WTC11 (cell line): ENCODE data around the gene SEPTIN8.

Source experiments
- FOXP1 ChIP-seq: sonication (generic); formaldehyde crosslinking; IDR thresholded peaks from 2 replicates; pipeline ENCODE4 v1.8.0; 2022; ENCODE audit warnings: missing genetic modification reagents, mild to moderate bottlenecking, moderate library complexity, borderline replicate concordance
- HMGXB4 ChIP-seq: sonication (generic); formaldehyde crosslinking; IDR thresholded peaks from 2 replicates; pipeline ENCODE4 v1.8.1; 2023; ENCODE audit warnings: mild to moderate bottlenecking, moderate library complexity, missing genetic modification reagents
- TF ChIP-seq, protein P1 (sequence below): fragments of 200-600 bp; IDR thresholded peaks from 2 replicates; pipeline ENCODE4 v1.8.0; 2022; ENCODE audit warnings: antibody characterized with exemption
- TF ChIP-seq, protein P2 (sequence below): sonication (generic); formaldehyde crosslinking; IDR thresholded peaks from 2 replicates; pipeline ENCODE4 v1.8.0; 2022; ENCODE audit warnings: mild to moderate bottlenecking, missing genetic modification reagents

DNA sequence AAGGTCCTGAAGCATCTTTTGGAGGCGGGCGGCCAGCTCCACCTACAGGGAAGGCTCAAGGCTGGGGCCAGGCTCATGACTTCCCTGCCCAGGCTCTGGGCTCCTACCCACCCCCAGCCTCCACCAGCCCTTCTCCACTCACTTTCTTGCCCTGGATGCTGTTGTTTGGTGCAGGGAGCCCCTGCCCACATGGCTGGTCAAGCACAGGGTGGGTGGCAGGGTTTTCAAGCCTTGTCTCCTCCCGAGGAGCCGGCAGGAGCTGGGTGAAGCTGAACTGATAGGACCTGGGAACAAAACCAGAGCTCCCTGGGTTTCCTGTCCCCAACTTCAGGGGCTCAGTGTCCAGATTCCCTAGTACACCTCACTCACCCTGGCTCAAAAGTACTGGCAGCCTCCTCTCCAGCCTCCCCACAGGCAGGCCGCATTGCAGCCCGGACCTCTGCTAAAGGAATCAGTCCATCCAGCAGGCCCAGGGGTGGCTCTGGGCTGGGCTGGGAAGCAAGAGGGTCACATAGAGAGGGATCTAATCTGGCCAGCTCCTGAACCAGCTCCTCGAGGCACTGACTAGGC, 46.5 kb upstream of the SEPTIN8 start:
- TF ChIP-seq, protein P1, sequence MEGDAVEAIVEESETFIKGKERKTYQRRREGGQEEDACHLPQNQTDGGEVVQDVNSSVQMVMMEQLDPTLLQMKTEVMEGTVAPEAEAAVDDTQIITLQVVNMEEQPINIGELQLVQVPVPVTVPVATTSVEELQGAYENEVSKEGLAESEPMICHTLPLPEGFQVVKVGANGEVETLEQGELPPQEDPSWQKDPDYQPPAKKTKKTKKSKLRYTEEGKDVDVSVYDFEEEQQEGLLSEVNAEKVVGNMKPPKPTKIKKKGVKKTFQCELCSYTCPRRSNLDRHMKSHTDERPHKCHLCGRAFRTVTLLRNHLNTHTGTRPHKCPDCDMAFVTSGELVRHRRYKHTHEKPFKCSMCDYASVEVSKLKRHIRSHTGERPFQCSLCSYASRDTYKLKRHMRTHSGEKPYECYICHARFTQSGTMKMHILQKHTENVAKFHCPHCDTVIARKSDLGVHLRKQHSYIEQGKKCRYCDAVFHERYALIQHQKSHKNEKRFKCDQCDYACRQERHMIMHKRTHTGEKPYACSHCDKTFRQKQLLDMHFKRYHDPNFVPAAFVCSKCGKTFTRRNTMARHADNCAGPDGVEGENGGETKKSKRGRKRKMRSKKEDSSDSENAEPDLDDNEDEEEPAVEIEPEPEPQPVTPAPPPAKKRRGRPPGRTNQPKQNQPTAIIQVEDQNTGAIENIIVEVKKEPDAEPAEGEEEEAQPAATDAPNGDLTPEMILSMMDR, result no peak
- TF ChIP-seq FOXP1 (CRISPR knock-in tag) (no peak), HMGXB4 (CRISPR knock-in tag) (no peak)
- TF ChIP-seq, protein P2, sequence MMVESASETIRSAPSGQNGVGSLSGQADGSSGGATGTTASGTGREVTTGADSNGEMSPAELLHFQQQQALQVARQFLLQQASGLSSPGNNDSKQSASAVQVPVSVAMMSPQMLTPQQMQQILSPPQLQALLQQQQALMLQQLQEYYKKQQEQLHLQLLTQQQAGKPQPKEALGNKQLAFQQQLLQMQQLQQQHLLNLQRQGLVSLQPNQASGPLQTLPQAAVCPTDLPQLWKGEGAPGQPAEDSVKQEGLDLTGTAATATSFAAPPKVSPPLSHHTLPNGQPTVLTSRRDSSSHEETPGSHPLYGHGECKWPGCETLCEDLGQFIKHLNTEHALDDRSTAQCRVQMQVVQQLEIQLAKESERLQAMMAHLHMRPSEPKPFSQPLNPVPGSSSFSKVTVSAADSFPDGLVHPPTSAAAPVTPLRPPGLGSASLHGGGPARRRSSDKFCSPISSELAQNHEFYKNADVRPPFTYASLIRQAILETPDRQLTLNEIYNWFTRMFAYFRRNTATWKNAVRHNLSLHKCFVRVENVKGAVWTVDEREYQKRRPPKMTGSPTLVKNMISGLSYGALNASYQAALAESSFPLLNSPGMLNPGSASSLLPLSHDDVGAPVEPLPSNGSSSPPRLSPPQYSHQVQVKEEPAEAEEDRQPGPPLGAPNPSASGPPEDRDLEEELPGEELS (CRISPR knock-in tag), result no peak
